ENCODE data around the gene METTL14.

METTL14 gene

GRCh38 chr4:118760092-118760491, 74.9 kb downstream of the METTL14 start:
- no peak for DNase-seq

GRCh38 chr4:118760493-118760892, 75.3 kb downstream of the METTL14 start:
- no peak for DNase-seq

- DNase-seq = no peak
These were observed 76.3 kb downstream of the METTL14 start for GRCh38 chr4:118761397-118762016.

GRCh38 chr4:118762155-118762554, 77.0 kb downstream of the METTL14 start:
- DNase-seq = no peak

GRCh38 chr4:118762730-118763477, 77.7 kb downstream of the METTL14 start:
- no peak for DNase-seq
